Skeletal muscle satellite cell (primary cell): ENCODE measurements around the gene DHCR7.
"Not testable (repeated sequence)": the region's sequence is repeated elsewhere in the genome, so short reads cannot be mapped to it uniquely, and the experiment has no call there.

Experiments used
- H3K27me3 ChIP-seq: 2 replicates; pipeline ENCODE4 v1.7.0; 2013; ENCODE audit warnings: low read length; ENCODE audit not compliant: control insufficient read depth, insufficient read depth
- H3K36me3 ChIP-seq: 2 replicates; pipeline ENCODE4 v1.7.0; 2013; ENCODE audit warnings: mild to moderate bottlenecking, control low read depth, low read length; ENCODE audit not compliant: insufficient read depth
- H3K4me1 ChIP-seq: 2 replicates; pipeline ENCODE4 v1.7.0; 2013; ENCODE audit warnings: low read length; ENCODE audit not compliant: control insufficient read depth, insufficient read depth
- H3K4me2 ChIP-seq: 2 replicates; pipeline ENCODE4 v1.7.0; 2013; ENCODE audit warnings: mild to moderate bottlenecking, low read length
- H3K4me3 ChIP-seq: 2 replicates; pipeline ENCODE4 v1.7.0; 2013; ENCODE audit warnings: low read length
- H3K9ac ChIP-seq: 2 replicates; pipeline ENCODE4 v1.7.0; 2013; ENCODE audit warnings: mild to moderate bottlenecking, low read depth, low read length, moderate library complexity
- H3K9me3 ChIP-seq: replicated peaks from 2 replicates; pipeline ENCODE4 v1.7.0; 2013; ENCODE audit warnings: mild to moderate bottlenecking, control low read depth, low read length

The DHCR7 gene

GRCh38 chr11:71433648-71434450 lies 14.3 kb downstream of the DHCR7 start:
- Histone ChIP-seq H3K36me3 (peaks cover 30% of the 10 kb centered on the region), H3K9ac (no peak overlapping the region), H3K4me2 (no peak overlapping the region), H3K4me1 (no peaks in the 10 kb centered on the region), H3K27me3 (peaks cover 3% of the 10 kb centered on the region), H3K4me3 (no peak overlapping the region), H3K9me3 (no peaks in the 10 kb centered on the region)

- H3K9me3 ChIP-seq = no peaks in the 10 kb centered on the region
- H3K27me3 ChIP-seq = peaks cover 3% of the 10 kb centered on the region
- H3K4me2 ChIP-seq = no peak overlapping the region
- H3K9ac ChIP-seq = no peak overlapping the region
- no peaks in the 10 kb centered on the region for H3K4me1 ChIP-seq
- H3K4me3 ChIP-seq = no peak overlapping the region
- H3K36me3 ChIP-seq = peaks cover 21% of the 10 kb centered on the region
Observed at GRCh38 chr11:71432761-71433647, 15.2 kb downstream of the DHCR7 start.

- Histone ChIP-seq H3K9me3 (no peaks in the 10 kb centered on the region), H3K4me2 (no peak overlapping the region), H3K27me3 (peaks cover 9% of the 10 kb centered on the region), H3K4me1 (no peaks in the 10 kb centered on the region), H3K4me3 (no peak overlapping the region), H3K36me3 (peaks cover 15% of the 10 kb centered on the region), H3K9ac (no peak overlapping the region)
Observed at GRCh38 chr11:71431271-71431670, 16.9 kb downstream of the DHCR7 start.

GRCh38 chr11:71430166-71430565 lies 18.0 kb downstream of the DHCR7 start:
- Histone ChIP-seq H3K27me3 (peaks cover 9% of the 10 kb centered on the region), H3K4me3 (no peak overlapping the region), H3K36me3 (peaks cover 8% of the 10 kb centered on the region), H3K4me1 (no peaks in the 10 kb centered on the region), H3K9ac (no peak overlapping the region), H3K9me3 (no peaks in the 10 kb centered on the region), H3K4me2 (no peak overlapping the region)

- H3K27me3 ChIP-seq = peaks cover 9% of the 10 kb centered on the region
- H3K4me2 ChIP-seq = no peak overlapping the region
- H3K4me3 ChIP-seq = no peak overlapping the region
- H3K9ac ChIP-seq = no peak overlapping the region
- no peaks in the 10 kb centered on the region for H3K9me3 ChIP-seq
- peaks cover 4% of the 10 kb centered on the region for H3K36me3 ChIP-seq
- H3K4me1 ChIP-seq = no peaks in the 10 kb centered on the region
Observed at GRCh38 chr11:71429701-71430100, 18.5 kb downstream of the DHCR7 start.

GRCh38 chr11:71428861-71429435 lies 19.2 kb downstream of the DHCR7 start:
- H3K36me3 ChIP-seq = no peaks in the 10 kb centered on the region
- no peak overlapping the region for H3K4me2 ChIP-seq
- no peaks in the 10 kb centered on the region for H3K9me3 ChIP-seq
- peaks cover 9% of the 10 kb centered on the region for H3K27me3 ChIP-seq
- no peaks in the 10 kb centered on the region for H3K4me1 ChIP-seq
- H3K9ac ChIP-seq = no peak overlapping the region
- no peak overlapping the region for H3K4me3 ChIP-seq

- H3K4me2 ChIP-seq = no peak overlapping the region
- no peak overlapping the region for H3K9ac ChIP-seq
- H3K4me1 ChIP-seq = no peaks in the 10 kb centered on the region
- H3K9me3 ChIP-seq = no peaks in the 10 kb centered on the region
- peaks cover 14% of the 10 kb centered on the region for H3K27me3 ChIP-seq
- no peak overlapping the region for H3K4me3 ChIP-seq
- no peaks in the 10 kb centered on the region for H3K36me3 ChIP-seq
Observed at GRCh38 chr11:71426413-71426812, 21.8 kb downstream of the DHCR7 start.

GRCh38 chr11:71425860-71426259 lies 22.3 kb downstream of the DHCR7 start:
- Histone ChIP-seq H3K4me1 (no peaks in the 10 kb centered on the region), H3K4me3 (no peak overlapping the region)

GRCh38 chr11:71425409-71425808 lies 22.8 kb downstream of the DHCR7 start:
- no peaks in the 10 kb centered on the region for H3K4me1 ChIP-seq
- H3K9ac ChIP-seq = no peak overlapping the region
- no peaks in the 10 kb centered on the region for H3K9me3 ChIP-seq
- H3K27me3 ChIP-seq = peaks cover 14% of the 10 kb centered on the region
- no peaks in the 10 kb centered on the region for H3K36me3 ChIP-seq
- no peak overlapping the region for H3K4me3 ChIP-seq
- H3K4me2 ChIP-seq = no peak overlapping the region

More at GRCh38 chr11:71425860-71426259, 22.3 kb downstream of the DHCR7 start:
- Histone ChIP-seq H3K27me3 (peaks cover 14% of the 10 kb centered on the region), H3K36me3 (no peaks in the 10 kb centered on the region), H3K9me3 (no peaks in the 10 kb centered on the region), H3K9ac (no peak overlapping the region), H3K4me2 (no peak overlapping the region)

- peaks cover 12% of the 10 kb centered on the region for H3K27me3 ChIP-seq
- peaks cover 4% of the 10 kb centered on the region for H3K4me1 ChIP-seq
- no peak overlapping the region for H3K9ac ChIP-seq
- H3K4me2 ChIP-seq = no peak overlapping the region
- no peaks in the 10 kb centered on the region for H3K36me3 ChIP-seq
- H3K4me3 ChIP-seq = no peak overlapping the region
- no peaks in the 10 kb centered on the region for H3K9me3 ChIP-seq
Observed at GRCh38 chr11:71423181-71423790, 24.9 kb downstream of the DHCR7 start.

- H3K9ac ChIP-seq, H3K36me3 ChIP-seq, H3K27me3 ChIP-seq, H3K4me3 ChIP-seq, H3K4me2 ChIP-seq, H3K4me1 ChIP-seq, H3K9me3 ChIP-seq: not testable (repeated sequence)
Observed at GRCh38 chr11:71422318-71422717, 25.9 kb downstream of the DHCR7 start.
